ENCODE measurements around the gene EXD3. TPM values are rescaled to one million over a fixed set of nuclear protein-coding genes. Genes with fewer than 3 reads are reported as not detected.

EXD3 gene
- total and polyA plus RNA-seq, 9 of the 15 experiments (the other 6 are each of a cell fraction or from before 2014, with no cell fraction given): 0.29 to 12.5 (median 3.9) TPM

DNA sequence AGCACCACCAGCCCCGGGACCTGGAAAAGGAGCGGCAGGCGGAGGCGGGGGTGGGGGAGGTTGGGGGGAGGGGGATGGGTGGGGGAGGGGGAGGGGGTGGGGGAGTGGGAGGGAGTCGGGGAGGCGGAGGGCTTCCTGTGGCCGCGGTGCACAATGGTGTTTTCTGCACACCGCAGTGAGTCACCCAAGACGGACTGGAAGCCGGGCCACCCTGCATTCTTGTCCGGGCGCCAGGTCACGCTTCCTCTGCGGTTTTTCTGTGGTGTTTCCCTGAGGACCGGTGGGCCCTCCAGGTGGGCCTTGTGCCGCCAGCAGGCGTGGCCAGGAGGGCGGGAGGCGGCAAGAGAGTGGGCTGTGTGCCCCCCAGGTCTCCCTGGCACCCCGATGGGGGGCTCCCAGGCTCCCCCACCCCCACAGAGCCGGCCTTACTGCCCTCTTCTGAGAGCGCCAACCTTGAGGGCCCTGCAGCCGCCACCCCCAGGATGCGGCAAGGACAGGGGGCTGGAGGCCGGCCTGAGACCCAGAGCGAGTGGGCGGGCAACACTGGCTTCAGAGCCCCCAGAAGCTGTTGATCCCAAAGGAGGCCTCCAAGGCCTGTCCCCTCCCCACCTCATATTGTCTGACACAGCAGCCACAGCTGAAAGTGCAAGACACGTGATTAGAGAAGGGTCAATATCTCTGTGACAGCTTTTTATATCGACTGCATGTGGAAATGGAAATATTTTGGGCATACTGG, 11.1 kb downstream of the EXD3 start (continued):
- TF ChIP-seq, protein P1, sequence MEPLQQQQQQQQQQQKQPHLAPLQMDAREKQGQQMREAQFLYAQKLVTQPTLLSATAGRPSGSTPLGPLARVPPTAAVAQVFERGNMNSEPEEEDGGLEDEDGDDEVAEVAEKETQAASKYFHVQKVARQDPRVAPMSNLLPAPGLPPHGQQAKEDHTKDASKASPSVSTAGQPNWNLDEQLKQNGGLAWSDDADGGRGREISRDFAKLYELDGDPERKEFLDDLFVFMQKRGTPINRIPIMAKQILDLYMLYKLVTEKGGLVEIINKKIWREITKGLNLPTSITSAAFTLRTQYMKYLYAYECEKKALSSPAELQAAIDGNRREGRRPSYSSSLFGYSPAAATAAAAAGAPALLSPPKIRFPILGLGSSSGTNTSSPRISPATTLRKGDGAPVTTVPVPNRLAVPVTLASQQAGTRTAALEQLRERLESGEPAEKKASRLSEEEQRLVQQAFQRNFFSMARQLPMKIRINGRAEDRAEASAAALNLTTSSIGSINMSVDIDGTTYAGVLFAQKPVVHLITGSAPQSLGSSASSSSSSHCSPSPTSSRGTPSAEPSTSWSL (CRISPR knock-in tag; IDR thresholded peaks at IDR 0.05; ENCODE audit: borderline replicate concordance): no peak
- TF ChIP-seq, protein P2, sequence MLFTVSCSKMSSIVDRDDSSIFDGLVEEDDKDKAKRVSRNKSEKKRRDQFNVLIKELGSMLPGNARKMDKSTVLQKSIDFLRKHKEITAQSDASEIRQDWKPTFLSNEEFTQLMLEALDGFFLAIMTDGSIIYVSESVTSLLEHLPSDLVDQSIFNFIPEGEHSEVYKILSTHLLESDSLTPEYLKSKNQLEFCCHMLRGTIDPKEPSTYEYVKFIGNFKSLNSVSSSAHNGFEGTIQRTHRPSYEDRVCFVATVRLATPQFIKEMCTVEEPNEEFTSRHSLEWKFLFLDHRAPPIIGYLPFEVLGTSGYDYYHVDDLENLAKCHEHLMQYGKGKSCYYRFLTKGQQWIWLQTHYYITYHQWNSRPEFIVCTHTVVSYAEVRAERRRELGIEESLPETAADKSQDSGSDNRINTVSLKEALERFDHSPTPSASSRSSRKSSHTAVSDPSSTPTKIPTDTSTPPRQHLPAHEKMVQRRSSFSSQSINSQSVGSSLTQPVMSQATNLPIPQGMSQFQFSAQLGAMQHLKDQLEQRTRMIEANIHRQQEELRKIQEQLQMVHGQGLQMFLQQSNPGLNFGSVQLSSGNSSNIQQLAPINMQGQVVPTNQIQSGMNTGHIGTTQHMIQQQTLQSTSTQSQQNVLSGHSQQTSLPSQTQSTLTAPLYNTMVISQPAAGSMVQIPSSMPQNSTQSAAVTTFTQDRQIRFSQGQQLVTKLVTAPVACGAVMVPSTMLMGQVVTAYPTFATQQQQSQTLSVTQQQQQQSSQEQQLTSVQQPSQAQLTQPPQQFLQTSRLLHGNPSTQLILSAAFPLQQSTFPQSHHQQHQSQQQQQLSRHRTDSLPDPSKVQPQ (CRISPR knock-in tag; IDR thresholded peaks at IDR 0.05; ENCODE audit: borderline replicate concordance): no peak
- TF ChIP-seq, protein P3, sequence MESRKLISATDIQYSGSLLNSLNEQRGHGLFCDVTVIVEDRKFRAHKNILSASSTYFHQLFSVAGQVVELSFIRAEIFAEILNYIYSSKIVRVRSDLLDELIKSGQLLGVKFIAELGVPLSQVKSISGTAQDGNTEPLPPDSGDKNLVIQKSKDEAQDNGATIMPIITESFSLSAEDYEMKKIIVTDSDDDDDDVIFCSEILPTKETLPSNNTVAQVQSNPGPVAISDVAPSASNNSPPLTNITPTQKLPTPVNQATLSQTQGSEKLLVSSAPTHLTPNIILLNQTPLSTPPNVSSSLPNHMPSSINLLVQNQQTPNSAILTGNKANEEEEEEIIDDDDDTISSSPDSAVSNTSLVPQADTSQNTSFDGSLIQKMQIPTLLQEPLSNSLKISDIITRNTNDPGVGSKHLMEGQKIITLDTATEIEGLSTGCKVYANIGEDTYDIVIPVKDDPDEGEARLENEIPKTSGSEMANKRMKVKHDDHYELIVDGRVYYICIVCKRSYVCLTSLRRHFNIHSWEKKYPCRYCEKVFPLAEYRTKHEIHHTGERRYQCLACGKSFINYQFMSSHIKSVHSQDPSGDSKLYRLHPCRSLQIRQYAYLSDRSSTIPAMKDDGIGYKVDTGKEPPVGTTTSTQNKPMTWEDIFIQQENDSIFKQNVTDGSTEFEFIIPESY (CRISPR knock-in tag; IDR thresholded peaks at IDR 0.05): peak; percentile 40; the same call in 1 of the 2 replicates
- TF ChIP-seq, protein P4, sequence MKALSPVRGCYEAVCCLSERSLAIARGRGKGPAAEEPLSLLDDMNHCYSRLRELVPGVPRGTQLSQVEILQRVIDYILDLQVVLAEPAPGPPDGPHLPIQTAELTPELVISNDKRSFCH (CRISPR knock-in tag; IDR thresholded peaks at IDR 0.05): no peak
- TF ChIP-seq, protein P4 (tag; IDR thresholded peaks at IDR 0.05): 0 out of 2 replicates have a peak, but pooled peaks have one; percentile 16
- no peak for TF ChIP-seq NFE2L1 (tag; IDR thresholded peaks at IDR 0.05; ENCODE audit: borderline replicate concordance, low read depth)
- TF ChIP-seq ILF3 (IDR thresholded peaks at IDR 0.05; ENCODE audit: borderline replicate concordance): no peak
- TF ChIP-seq FOXM1 (IDR thresholded peaks at IDR 0.05; ENCODE audit: low read depth): no peak
- TF ChIP-seq FOXM1 (CRISPR knock-in tag; IDR thresholded peaks at IDR 0.05; ENCODE audit: low read depth): no peak
- TF ChIP-seq ELF1 (tag; IDR thresholded peaks at IDR 0.05): no peak
- no peak for TF ChIP-seq MECOM (CRISPR knock-in tag; IDR thresholded peaks at IDR 0.05)
- no peak for TF ChIP-seq CBX5 (IDR thresholded peaks at IDR 0.05; ENCODE audit: borderline replicate concordance, low read depth)
- 0 out of 2 replicates have a peak, but pooled peaks have one; percentile 24 for TF ChIP-seq KLF1 (tag; IDR thresholded peaks at IDR 0.05)
- TF ChIP-seq ADNP (tag; IDR thresholded peaks at IDR 0.05): no peak
- peak; percentile 63 for TF ChIP-seq PCBP2 (IDR thresholded peaks at IDR 0.05; ENCODE audit: low read depth, low read length, poor library complexity, severe bottlenecking)
- TF ChIP-seq CBFA2T3 (IDR thresholded peaks at IDR 0.05): peak; percentile 13; the same call in 1 of the 2 replicates
- peak; percentile 53; the same call in 1 of the 2 replicates for TF ChIP-seq ZBTB7A (IDR thresholded peaks at IDR 0.05; ENCODE audit: borderline replicate concordance, control insufficient read depth, low read depth, low read length)
- TF ChIP-seq, protein P5, sequence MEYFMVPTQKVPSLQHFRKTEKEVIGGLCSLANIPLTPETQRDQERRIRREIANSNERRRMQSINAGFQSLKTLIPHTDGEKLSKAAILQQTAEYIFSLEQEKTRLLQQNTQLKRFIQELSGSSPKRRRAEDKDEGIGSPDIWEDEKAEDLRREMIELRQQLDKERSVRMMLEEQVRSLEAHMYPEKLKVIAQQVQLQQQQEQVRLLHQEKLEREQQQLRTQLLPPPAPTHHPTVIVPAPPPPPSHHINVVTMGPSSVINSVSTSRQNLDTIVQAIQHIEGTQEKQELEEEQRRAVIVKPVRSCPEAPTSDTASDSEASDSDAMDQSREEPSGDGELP (CRISPR knock-in tag; IDR thresholded peaks at IDR 0.05; ENCODE audit: borderline replicate concordance): peak; percentile 50; the same call in 1 of the 2 replicates
